ENCODE data around the gene CEP89. TPM values are rescaled to one million over a fixed set of nuclear protein-coding genes. Genes with fewer than 3 reads are reported as not detected.
"Not testable (repeated sequence)": the region's sequence is repeated elsewhere in the genome, so short reads cannot be mapped to it uniquely, and the experiment has no call there.

The CEP89 gene
- total RNA-seq, 8 experiments from 2014 or later = 7.2 to 29.6 (median 18.2) TPM

GRCh38 chr19:32862173-32862572 lies 109.6 kb downstream of the CEP89 start:
- in situ Hi-C loops (cut with MboI; ENCODE audit: low pct_unique_long_range_greater_than_20kb in 2 of 9, low sequenced_read_pairs in 9 of 9, unreplicated experiment in 9 of 9) = no loop called here
- 0 to 93% (median 78%) methylated on average over 1 to 13 of the region's 19 CpGs; no CpG with 5 or more reads in 4 of the 10 experiments for WGBS, 10 experiments
- no peak for ATAC-seq (replicated peaks in 6 of 8)
- Histone ChIP-seq H3K4me1 (replicated peaks in 1 of 2) (no peaks in the 10 kb centered on the region), H3K4me3 (no peak overlapping the region), H3K27ac (no peak overlapping the region)

DNA sequence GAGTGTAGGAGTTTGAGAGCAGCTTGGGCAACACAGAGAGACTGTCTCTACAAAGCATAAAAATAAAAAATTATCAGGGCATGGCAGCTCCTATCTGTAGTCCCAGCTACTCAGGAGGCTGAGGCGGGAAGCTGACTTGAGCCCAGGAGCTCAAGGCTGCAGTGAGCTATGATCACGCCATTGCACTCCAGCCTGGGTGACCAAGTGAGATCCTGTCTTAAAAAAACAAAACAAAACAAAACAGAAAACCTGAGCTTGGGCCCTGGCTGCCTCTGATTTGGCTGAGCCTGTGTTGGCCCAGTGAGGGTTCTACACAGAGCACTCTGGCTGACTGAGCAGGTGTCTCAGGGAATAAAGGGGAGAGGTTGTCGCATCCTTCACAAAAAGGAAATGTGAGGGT lies 110.2 kb downstream of the CEP89 start:
- no peak overlapping the region for H3K27ac ChIP-seq
- no peaks in the 10 kb centered on the region for H3K4me1 ChIP-seq (replicated peaks in 1 of 2)
- no peak overlapping the region for H3K4me3 ChIP-seq
- in situ Hi-C loops (cut with MboI; ENCODE audit: low pct_unique_long_range_greater_than_20kb in 2 of 9, low sequenced_read_pairs in 9 of 9, unreplicated experiment in 9 of 9) = no loop called here
- no peak for ATAC-seq (replicated peaks in 6 of 8)
- 70 to 100% (median 93%) methylated on average over 1 to 2 of the region's 3 CpGs; no CpG with 5 or more reads in 5 of the 10 experiments for WGBS, 10 experiments

- ATAC-seq (replicated peaks in 6 of 8) = no peak
- Histone ChIP-seq H3K27ac (no peak overlapping the region), H3K4me3 (no peak overlapping the region), H3K4me1 (replicated peaks in 1 of 2) (no peaks in the 10 kb centered on the region)
- in situ Hi-C loops (cut with MboI; ENCODE audit: low pct_unique_long_range_greater_than_20kb in 2 of 9, low sequenced_read_pairs in 9 of 9, unreplicated experiment in 9 of 9) = no loop called here
- 83 to 100% (median 98%) methylated on average over 1 to 4 of the region's 19 CpGs; no CpG with 5 or more reads in 4 of the 10 experiments for WGBS, 10 experiments
Measured at GRCh38 chr19:32859591-32859990, 112.2 kb downstream of the CEP89 start.

GRCh38 chr19:32858559-32858958 lies 113.2 kb downstream of the CEP89 start:
- ATAC-seq (replicated peaks in 6 of 8) = no peak
- no peak overlapping the region for H3K27ac ChIP-seq
- in situ Hi-C loops (cut with MboI; ENCODE audit: low pct_unique_long_range_greater_than_20kb in 2 of 9, low sequenced_read_pairs in 9 of 9, unreplicated experiment in 9 of 9) = no loop called here
- H3K4me3 ChIP-seq = no peak overlapping the region
- H3K4me1 ChIP-seq (replicated peaks in 1 of 2) = no peaks in the 10 kb centered on the region
- WGBS, 10 experiments = 20 to 100% (median 100%) methylated on average over 1 to 3 of the region's 10 CpGs; no CpG with 5 or more reads in 5 of the 10 experiments

DNA sequence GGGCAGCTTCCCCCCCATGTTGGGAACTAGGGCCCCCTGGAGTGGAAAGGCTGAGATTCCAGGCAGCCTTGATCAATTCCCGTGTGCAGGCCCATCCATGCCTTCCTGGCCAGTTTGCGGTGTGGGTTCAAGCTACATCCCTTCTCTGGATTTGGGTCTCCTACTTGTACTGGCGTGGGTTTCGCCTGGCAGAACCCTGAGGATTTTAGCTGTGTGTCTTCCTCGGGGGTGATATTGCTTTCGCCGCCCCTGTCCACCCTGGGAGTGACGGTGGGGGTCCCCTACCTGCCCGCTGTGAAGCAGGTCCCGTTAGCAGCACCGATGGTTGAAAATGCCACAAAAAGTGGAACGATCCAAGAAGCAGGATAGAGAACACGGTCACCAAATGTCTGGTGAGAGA lies 113.6 kb downstream of the CEP89 start:
- WGBS, 10 experiments = 43 to 77% (median 67%) methylated on average over 2 to 7 of the region's 13 CpGs; no CpG with 5 or more reads in 6 of the 10 experiments
- ATAC-seq (replicated peaks in 6 of 8) = no peak
- no peak overlapping the region for H3K4me3 ChIP-seq
- in situ Hi-C loops (cut with MboI; ENCODE audit: low pct_unique_long_range_greater_than_20kb in 2 of 9, low sequenced_read_pairs in 9 of 9, unreplicated experiment in 9 of 9) = no loop called here
- H3K4me1 ChIP-seq (replicated peaks in 1 of 2) = no peaks in the 10 kb centered on the region
- no peak overlapping the region for H3K27ac ChIP-seq

DNA sequence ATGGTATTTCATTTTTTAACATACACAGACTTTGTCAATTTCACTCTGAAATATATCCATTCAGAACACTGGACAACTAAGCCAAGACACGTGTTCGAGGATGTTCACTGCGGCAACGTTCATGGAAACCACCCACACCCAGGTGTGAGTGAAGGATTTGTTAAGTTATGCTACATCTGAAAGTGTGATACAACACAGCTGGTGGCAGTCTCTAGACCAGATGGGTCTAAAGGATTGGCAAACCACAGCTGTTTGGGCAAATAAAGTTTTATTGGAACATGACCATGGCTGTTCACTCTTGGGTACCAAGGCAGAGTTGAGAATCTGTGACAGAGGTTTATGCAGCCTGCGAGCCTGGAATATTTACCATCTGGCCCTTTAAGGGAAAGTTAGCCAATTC lies 114.2 kb downstream of the CEP89 start:
- Histone ChIP-seq H3K4me1 (replicated peaks in 1 of 2) (no peaks in the 10 kb centered on the region), H3K4me3 (no peak overlapping the region), H3K27ac (no peak overlapping the region)
- in situ Hi-C loops (cut with MboI; ENCODE audit: low pct_unique_long_range_greater_than_20kb in 2 of 9, low sequenced_read_pairs in 9 of 9, unreplicated experiment in 9 of 9) = no loop called here
- ATAC-seq (replicated peaks in 6 of 8) = no peak
- 40 to 100% (median 89%) methylated on average over 1 to 3 of the region's 5 CpGs; no CpG with 5 or more reads in 2 of the 10 experiments for WGBS, 10 experiments

GRCh38 chr19:32856818-32857217 lies 114.9 kb downstream of the CEP89 start:
- ATAC-seq (replicated peaks in 6 of 8); H3K27ac ChIP-seq; H3K4me1 ChIP-seq (replicated peaks in 1 of 2); in situ Hi-C loops (cut with MboI; ENCODE audit: low pct_unique_long_range_greater_than_20kb in 2 of 9, low sequenced_read_pairs in 9 of 9, unreplicated experiment in 9 of 9); H3K4me3 ChIP-seq: not testable (repeated sequence)
- WGBS, 10 experiments = 57 to 100% (median 91%) methylated on average over 1 to 6 of the region's 7 CpGs; no CpG with 5 or more reads in 2 of the 10 experiments

DNA sequence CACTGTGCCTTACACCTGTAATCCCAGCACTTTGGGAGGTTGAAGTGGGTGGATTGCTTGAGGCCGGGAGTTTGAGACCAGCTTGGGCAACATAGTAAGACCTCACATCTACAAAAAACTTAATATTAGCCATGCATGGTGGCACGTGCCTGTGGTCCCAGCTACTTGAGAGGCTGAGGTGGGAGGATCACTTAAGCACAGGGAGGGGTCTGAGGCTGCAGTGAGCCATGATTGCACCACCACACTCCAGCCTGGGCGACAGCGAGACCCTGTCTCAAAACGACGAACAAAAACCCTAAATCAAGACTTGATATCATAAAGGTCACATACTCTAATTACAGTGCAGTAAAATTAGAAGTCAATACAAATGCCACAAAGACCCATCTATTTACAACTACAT lies 119.5 kb downstream of the CEP89 start:
- H3K4me3 ChIP-seq = no peak overlapping the region
- in situ Hi-C loops (cut with MboI; ENCODE audit: low pct_unique_long_range_greater_than_20kb in 2 of 9, low sequenced_read_pairs in 9 of 9, unreplicated experiment in 9 of 9) = no loop called here
- 70 to 100% (median 90%) methylated on average over 1 to 4 of the region's 6 CpGs; no CpG with 5 or more reads in 3 of the 10 experiments for WGBS, 10 experiments
- no peaks in the 10 kb centered on the region for H3K4me1 ChIP-seq (replicated peaks in 1 of 2)
- ATAC-seq (replicated peaks in 6 of 8) = no peak
- H3K27ac ChIP-seq = no peak overlapping the region

DNA sequence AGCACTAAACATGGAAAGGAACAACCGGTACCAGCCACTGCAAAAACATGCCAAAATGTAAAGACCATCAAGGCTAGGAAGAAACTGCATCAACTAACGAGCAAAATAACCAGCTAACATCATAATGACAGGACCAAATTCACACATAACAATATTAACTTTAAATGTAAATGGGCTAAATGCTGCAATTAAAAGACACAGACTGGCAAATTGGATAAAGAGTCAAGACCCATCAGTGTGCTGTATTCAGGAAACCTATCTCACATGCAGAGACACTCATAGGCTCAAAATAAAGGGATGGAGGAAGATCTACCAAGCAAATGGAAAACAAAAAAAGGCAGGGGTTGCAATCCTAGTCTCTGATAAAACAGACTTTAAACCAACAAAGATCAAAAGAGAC lies 123.7 kb downstream of the CEP89 start:
- WGBS, 10 experiments = no CpG with 5 or more reads among the region's 2 CpGs
- in situ Hi-C loops (cut with MboI; ENCODE audit: low pct_unique_long_range_greater_than_20kb in 2 of 9, low sequenced_read_pairs in 9 of 9, unreplicated experiment in 9 of 9); ATAC-seq (replicated peaks in 6 of 8); H3K4me3 ChIP-seq; H3K27ac ChIP-seq; H3K4me1 ChIP-seq (replicated peaks in 1 of 2): not testable (repeated sequence)

GRCh38 chr19:32843716-32844245 lies 128.0 kb downstream of the CEP89 start:
- H3K27ac ChIP-seq = no peak overlapping the region
- H3K4me3 ChIP-seq = no peak overlapping the region
- no peaks in the 10 kb centered on the region for H3K4me1 ChIP-seq (replicated peaks in 1 of 2)
- whole genome bisulfite sequencing, 10 experiments = 61 to 100% (median 87%) methylated on average over 2 to 9 of the region's 19 CpGs; no CpG with 5 or more reads in 2 of the 10 experiments
- in situ Hi-C loops (cut with MboI; ENCODE audit: low pct_unique_long_range_greater_than_20kb in 2 of 9, low sequenced_read_pairs in 9 of 9, unreplicated experiment in 9 of 9) = no loop called here
- ATAC-seq (replicated peaks in 6 of 8) = no peak

DNA sequence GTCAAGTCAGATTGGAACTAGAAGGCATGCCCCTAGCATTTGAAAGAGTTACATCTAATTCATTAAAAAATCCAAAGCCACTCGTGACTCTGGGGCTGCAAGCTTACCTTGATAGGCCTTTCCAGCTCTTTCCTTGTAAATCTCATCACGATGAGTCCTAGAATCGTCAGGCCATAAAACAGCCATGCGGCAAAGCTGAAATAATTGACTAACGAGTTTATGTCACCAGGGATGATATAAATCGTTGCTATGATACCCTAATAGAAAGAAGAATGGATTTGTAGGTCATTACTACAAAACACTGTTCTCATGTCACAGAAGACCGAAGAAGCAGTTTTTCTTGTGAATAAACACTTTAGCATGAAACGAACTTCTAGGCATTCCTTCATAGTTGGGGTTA lies 129.7 kb downstream of the CEP89 start:
- in situ Hi-C loops (cut with MboI; ENCODE audit: low pct_unique_long_range_greater_than_20kb in 2 of 9, low sequenced_read_pairs in 9 of 9, unreplicated experiment in 9 of 9) = no loop called here
- ATAC-seq (replicated peaks in 6 of 8) = no peak
- Histone ChIP-seq H3K4me1 (replicated peaks in 1 of 2) (no peaks in the 10 kb centered on the region), H3K27ac (no peak overlapping the region), H3K4me3 (no peak overlapping the region)
- 0 to 79% (median 48%) methylated on average over 1 to 8 of the region's 8 CpGs for WGBS, 10 experiments

DNA sequence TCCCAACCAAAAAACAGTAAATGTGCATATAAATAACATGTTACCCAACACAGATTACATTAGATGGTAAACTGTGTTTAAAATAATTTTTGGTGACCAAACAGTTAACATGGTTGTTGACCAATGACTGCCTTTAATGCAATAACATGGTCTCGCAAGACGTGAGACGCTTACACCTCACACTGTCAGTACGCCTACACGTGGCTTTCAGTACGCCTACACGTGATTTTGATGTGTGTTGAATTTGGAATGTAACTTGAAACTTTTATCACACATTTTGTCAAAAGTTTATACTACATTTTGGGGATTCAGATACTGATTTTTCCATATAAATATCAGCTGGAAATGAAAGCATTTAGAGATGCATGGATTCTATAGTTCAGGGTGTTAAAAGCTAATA lies 134.2 kb downstream of the CEP89 start:
- no peaks in the 10 kb centered on the region for H3K4me1 ChIP-seq (replicated peaks in 1 of 2)
- no peak for ATAC-seq (replicated peaks in 6 of 8)
- 48 to 92% (median 80%) methylated on average over 2 to 7 of the region's 7 CpGs for WGBS, 10 experiments
- no peak overlapping the region for H3K27ac ChIP-seq
- H3K4me3 ChIP-seq = no peak overlapping the region
- in situ Hi-C loops (cut with MboI; ENCODE audit: low pct_unique_long_range_greater_than_20kb in 2 of 9, low sequenced_read_pairs in 9 of 9, unreplicated experiment in 9 of 9) = no loop called here

DNA sequence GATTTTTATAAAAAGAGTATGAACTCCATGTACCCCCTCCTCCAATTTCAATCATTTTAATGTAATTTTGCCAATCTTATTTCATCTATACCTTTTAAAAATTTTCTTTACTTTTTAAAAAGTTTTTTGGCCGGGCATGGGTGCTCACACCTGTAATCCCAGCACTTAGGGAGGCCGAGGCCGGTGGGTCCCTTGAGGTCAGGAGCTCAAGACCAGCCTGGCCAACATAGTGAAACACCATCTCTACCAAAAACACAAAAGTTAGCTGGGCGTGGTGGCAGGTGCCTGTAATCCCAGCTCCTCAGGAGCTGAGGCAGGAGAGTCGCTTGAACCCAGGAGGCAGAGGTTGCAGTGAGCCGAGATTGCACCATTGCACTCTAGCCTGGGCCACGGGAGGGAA lies 138.4 kb downstream of the CEP89 start:
- in situ Hi-C loops (cut with MboI; ENCODE audit: low pct_unique_long_range_greater_than_20kb in 2 of 9, low sequenced_read_pairs in 9 of 9, unreplicated experiment in 9 of 9); H3K4me1 ChIP-seq (replicated peaks in 1 of 2); H3K4me3 ChIP-seq; H3K27ac ChIP-seq; ATAC-seq (replicated peaks in 6 of 8): not testable (repeated sequence)
- WGBS, 10 experiments = 60 to 100% (median 93%) methylated on average over 1 to 7 of the region's 7 CpGs

GRCh38 chr19:32832825-32833224 lies 138.9 kb downstream of the CEP89 start:
- H3K4me3 ChIP-seq; H3K4me1 ChIP-seq (replicated peaks in 1 of 2); ATAC-seq (replicated peaks in 6 of 8); H3K27ac ChIP-seq; in situ Hi-C loops (cut with MboI; ENCODE audit: low pct_unique_long_range_greater_than_20kb in 2 of 9, low sequenced_read_pairs in 9 of 9, unreplicated experiment in 9 of 9): not testable (repeated sequence)
- 80 to 100% (median 86%) methylated on average over 1 to 3 of the region's 7 CpGs; no CpG with 5 or more reads in 5 of the 10 experiments for WGBS, 10 experiments
